Measurements from ENCODE around the gene ZNF518A.
"Not testable (repeated sequence)": the region's sequence is repeated elsewhere in the genome, so short reads cannot be mapped to it uniquely, and the experiment has no call there.

ZNF518A gene

GRCh38 chr10:96138102-96138501 lies 8.0 kb downstream of the ZNF518A start:
- no peak for DNase-seq

- DNase-seq, result no peak
Measured at GRCh38 chr10:96152437-96152836, 22.3 kb downstream of the ZNF518A start.

- no peak for DNase-seq
Measured at GRCh38 chr10:96153070-96153469, 23.0 kb downstream of the ZNF518A start.

- no peak for DNase-seq
Measured at GRCh38 chr10:96165726-96166125, 35.6 kb downstream of the ZNF518A start.

GRCh38 chr10:96168546-96168945 lies 38.4 kb downstream of the ZNF518A start:
- no peak for DNase-seq

GRCh38 chr10:96170230-96170629 lies 40.1 kb downstream of the ZNF518A start:
- DNase-seq, result no peak

GRCh38 chr10:96172666-96173065 lies 42.6 kb downstream of the ZNF518A start:
- no peak for DNase-seq

GRCh38 chr10:96176985-96177384 lies 46.9 kb downstream of the ZNF518A start:
- no peak for DNase-seq

- DNase-seq, result no peak
Measured at GRCh38 chr10:96188421-96188820, 58.3 kb downstream of the ZNF518A start.

GRCh38 chr10:96188916-96189315 lies 58.8 kb downstream of the ZNF518A start:
- DNase-seq, result no peak

GRCh38 chr10:96189505-96189904 lies 59.4 kb downstream of the ZNF518A start:
- DNase-seq, result not testable (repeated sequence)

GRCh38 chr10:96201525-96201924 lies 71.4 kb downstream of the ZNF518A start:
- no peak for DNase-seq

GRCh38 chr10:96205580-96205979 lies 75.5 kb downstream of the ZNF518A start:
- DNase-seq, result no peak

GRCh38 chr10:96208271-96208670 lies 78.2 kb downstream of the ZNF518A start:
- no peak for DNase-seq

GRCh38 chr10:96208946-96209345 lies 78.8 kb downstream of the ZNF518A start:
- no peak for DNase-seq

- no peak for DNase-seq
Measured at GRCh38 chr10:96211764-96212163, 81.7 kb downstream of the ZNF518A start.

- DNase-seq, result no peak
Measured at GRCh38 chr10:96212911-96213310, 82.8 kb downstream of the ZNF518A start.

Measured in CD4-positive, alpha-beta T cell treated with Interferon alpha-2 for 1 hour (primary cell).